DND-41 (cell line): ENCODE measurements around the gene CHD1.
"Not testable (repeated sequence)": the region's sequence is repeated elsewhere in the genome, so short reads cannot be mapped to it uniquely, and the experiment has no call there.

ENCODE experiments used
- ATAC-seq: fragments of 200-7000 bp; cut with Tn5 transposase; 3 replicates; pipeline ENCODE4 v1.9.1; 2021; ENCODE audit warnings: low read depth; ENCODE audit not compliant: insufficient read depth
- DNase-seq: peaks from one replicate; pipeline ENCODE4 v3.0.0-alpha.2; 2020
- H2AFZ ChIP-seq: 2 replicates; pipeline ENCODE4 v1.6.0; 2012; ENCODE audit warnings: low read depth, low read length
- H3K27ac ChIP-seq: 2 replicates; pipeline ENCODE4 v1.5.1; 2012; ENCODE audit warnings: low read length, inconsistent platforms
- H3K27me3 ChIP-seq: fragments of 200-600 bp; sonication (generic); 2 replicates; pipeline ENCODE4 v1.6.0; 2012; ENCODE audit warnings: low read length, mild to moderate bottlenecking, inconsistent platforms; ENCODE audit not compliant: insufficient read depth, poor library complexity
- H3K36me3 ChIP-seq: 2 replicates; pipeline ENCODE4 v1.5.1; 2012; ENCODE audit warnings: low read length, inconsistent platforms; ENCODE audit not compliant: insufficient read depth
- H3K4me1 ChIP-seq: 2 replicates; pipeline ENCODE4 v1.5.1; 2012; ENCODE audit warnings: mild to moderate bottlenecking, low read length; ENCODE audit not compliant: insufficient read depth
- H3K4me2 ChIP-seq: 2 replicates; pipeline ENCODE4 v1.6.0; 2012; ENCODE audit warnings: mild to moderate bottlenecking, moderate library complexity, low read length, inconsistent platforms; ENCODE audit not compliant: insufficient read depth
- H3K4me3 ChIP-seq, 2 experiments: fragments of 200-600 bp in 1 of 2; shearing (Covaris generic) in 1 of 2; 2 replicates each; pipeline ENCODE4 v1.5.1; 2012 to 2016; ENCODE audit warnings: inconsistent platforms in 2 of 2, low read length in 2 of 2, mild to moderate bottlenecking in 2 of 2, low read depth in 1 of 2, moderate library complexity in 1 of 2
- H3K79me2 ChIP-seq: 2 replicates; pipeline ENCODE4 v1.6.0; 2012; ENCODE audit warnings: low read length, inconsistent platforms; ENCODE audit not compliant: insufficient read depth
- H3K9ac ChIP-seq: 2 replicates; pipeline ENCODE4 v1.6.0; 2012; ENCODE audit warnings: low read depth, mild to moderate bottlenecking, inconsistent platforms, low read length, moderate library complexity
- H3K9me3 ChIP-seq: 2 replicates; pipeline ENCODE4 v1.5.1; 2012; ENCODE audit warnings: low read length, moderate library complexity, mild to moderate bottlenecking, inconsistent platforms; ENCODE audit not compliant: insufficient read depth, severe bottlenecking
- H4K20me1 ChIP-seq: 2 replicates; pipeline ENCODE4 v1.6.0; 2012; ENCODE audit warnings: low read length; ENCODE audit not compliant: insufficient read depth
- CTCF ChIP-seq: IDR thresholded peaks from 2 replicates; pipeline ENCODE4 v1.5.1; 2012; ENCODE audit warnings: borderline replicate concordance, low read length, moderate library complexity, mild to moderate bottlenecking; ENCODE audit not compliant: poor library complexity, severe bottlenecking; ENCODE audit errors: extremely low read depth
- EZH2 ChIP-seq: IDR thresholded peaks from 3 replicates; pipeline ENCODE4 v1.6.1; 2012; ENCODE audit warnings: borderline replicate concordance, low read depth, mild to moderate bottlenecking, moderate library complexity, low read length, inconsistent platforms; ENCODE audit not compliant: severe bottlenecking

CHD1 gene

GRCh38 chr5:98962587-98962986, 33.8 kb upstream of the CHD1 start:
- no peaks in the 10 kb centered on the region for H4K20me1 ChIP-seq
- H3K4me1 ChIP-seq = no peaks in the 10 kb centered on the region
- H3K36me3 ChIP-seq = no peaks in the 10 kb centered on the region
- no peak overlapping the region for H3K4me3 ChIP-seq
- H2AFZ ChIP-seq = no peak overlapping the region
- no peak for DNase-seq
- no peaks in the 10 kb centered on the region for H3K27me3 ChIP-seq
- H3K79me2 ChIP-seq = no peaks in the 10 kb centered on the region
- peaks cover 3% of the 10 kb centered on the region for H3K9me3 ChIP-seq
- no peak overlapping the region for H3K4me2 ChIP-seq
- TF ChIP-seq CTCF = no peak
- no peak for TF ChIP-seq EZH2
- ATAC-seq = no peak
- H3K27ac ChIP-seq = no peak overlapping the region
- H3K9ac ChIP-seq = no peak overlapping the region

- ATAC-seq (no peak), DNase-seq (no peak)
- Histone ChIP-seq H3K4me3 (no peak overlapping the region), H2AFZ (no peak overlapping the region), H3K79me2 (no peaks in the 10 kb centered on the region), H3K9me3 (peaks cover 3% of the 10 kb centered on the region), H3K27me3 (no peaks in the 10 kb centered on the region), H3K9ac (no peak overlapping the region), H3K4me2 (no peak overlapping the region), H3K36me3 (no peaks in the 10 kb centered on the region), H3K27ac (no peak overlapping the region), H4K20me1 (no peaks in the 10 kb centered on the region), H3K4me1 (no peaks in the 10 kb centered on the region)
- TF ChIP-seq EZH2 = no peak
- TF ChIP-seq CTCF = no peak
Measured at GRCh38 chr5:98961665-98962344, 33.0 kb upstream of the CHD1 start.

- Histone ChIP-seq H3K4me3 (no peak overlapping the region), H3K27me3 (no peaks in the 10 kb centered on the region), H3K36me3 (no peaks in the 10 kb centered on the region), H3K4me2 (no peak overlapping the region), H2AFZ (no peak overlapping the region), H3K9me3 (no peaks in the 10 kb centered on the region), H3K4me1 (no peaks in the 10 kb centered on the region), H3K27ac (no peak overlapping the region), H3K9ac (no peak overlapping the region), H4K20me1 (no peaks in the 10 kb centered on the region), H3K79me2 (no peaks in the 10 kb centered on the region)
- TF ChIP-seq EZH2 = no peak
- TF ChIP-seq CTCF = no peak
- DNase-seq = no peak
- no peak for ATAC-seq
Measured at GRCh38 chr5:98957307-98957706, 28.5 kb upstream of the CHD1 start.

GRCh38 chr5:98955888-98956287, 27.1 kb upstream of the CHD1 start:
- not testable (repeated sequence) for H3K4me2 ChIP-seq, DNase-seq, H3K4me1 ChIP-seq, H3K9ac ChIP-seq, ATAC-seq, H3K27ac ChIP-seq, H3K27me3 ChIP-seq, H3K79me2 ChIP-seq, H3K36me3 ChIP-seq, H4K20me1 ChIP-seq, H2AFZ ChIP-seq, H3K9me3 ChIP-seq, H3K4me3 ChIP-seq

GRCh38 chr5:98955471-98955870, 26.7 kb upstream of the CHD1 start:
- not testable (repeated sequence) for H3K27ac ChIP-seq, H3K27me3 ChIP-seq, H3K4me2 ChIP-seq, H3K4me3 ChIP-seq, H3K36me3 ChIP-seq, H2AFZ ChIP-seq, H4K20me1 ChIP-seq, H3K9me3 ChIP-seq, ATAC-seq, H3K79me2 ChIP-seq, H3K4me1 ChIP-seq, DNase-seq, H3K9ac ChIP-seq
